H9 (cell line): ENCODE results near the gene TTR. TPM values are rescaled to one million over a fixed set of nuclear protein-coding genes. Genes with fewer than 3 reads are reported as not detected.

Source experiments
- DNase-seq: peaks from one replicate; pipeline ENCODE4 v3.0.0-alpha.2; 2017
- H2AFZ ChIP-seq: one replicate; pipeline ENCODE4 v1.6.1; 2013; ENCODE audit warnings: mild to moderate bottlenecking, low read length, control low read depth, moderate library complexity
- H2AK5ac ChIP-seq: 2 replicates; pipeline ENCODE4 v1.6.1; 2013; ENCODE audit warnings: low read length, control low read depth, mixed read lengths; ENCODE audit not compliant: insufficient read length
- H2BK120ac ChIP-seq: one replicate; pipeline ENCODE4 v1.6.1; 2013; ENCODE audit warnings: low read depth, mild to moderate bottlenecking, low read length, control low read depth, inconsistent platforms; ENCODE audit not compliant: poor library complexity, severe bottlenecking
- H2BK12ac ChIP-seq: 2 replicates; pipeline ENCODE4 v1.6.1; 2013; ENCODE audit warnings: low read length, control low read depth, mixed read lengths, low read depth; ENCODE audit not compliant: insufficient read length
- H2BK15ac ChIP-seq: 2 replicates; pipeline ENCODE4 v1.6.1; 2013; ENCODE audit warnings: low read depth, low read length, control low read depth
- H2BK20ac ChIP-seq: one replicate; pipeline ENCODE4 v1.6.1; 2013; ENCODE audit warnings: low read depth, mild to moderate bottlenecking, low read length, control low read depth, inconsistent platforms; ENCODE audit not compliant: poor library complexity, severe bottlenecking
- H2BK5ac ChIP-seq: 2 replicates; pipeline ENCODE4 v1.6.1; 2013; ENCODE audit warnings: low read length, control low read depth, mixed read lengths; ENCODE audit not compliant: insufficient read length
- H3K14ac ChIP-seq: 2 replicates; pipeline ENCODE4 v1.6.1; 2013; ENCODE audit warnings: low read length, control low read depth; ENCODE audit not compliant: insufficient read depth
- H3K18ac ChIP-seq: 2 replicates; pipeline ENCODE4 v1.6.1; 2013; ENCODE audit warnings: low read depth, mild to moderate bottlenecking, mixed read lengths, low read length, control low read depth; ENCODE audit not compliant: insufficient read length
- H3K23ac ChIP-seq: 2 replicates; pipeline ENCODE4 v1.6.1; 2013; ENCODE audit warnings: low read length, control low read depth, mixed read lengths, low read depth; ENCODE audit not compliant: insufficient read length
- H3K23me2 ChIP-seq: 2 replicates; pipeline ENCODE4 v1.6.1; 2013; ENCODE audit warnings: low read depth, mild to moderate bottlenecking, mixed read lengths, low read length, control low read depth; ENCODE audit not compliant: insufficient read length, poor library complexity, severe bottlenecking
- H3K27ac ChIP-seq: 2 replicates; pipeline ENCODE4 v1.5.1; 2013; ENCODE audit warnings: low read length, control low read depth, mixed read lengths, low read depth; ENCODE audit not compliant: insufficient read length
- H3K27me3 ChIP-seq: 2 replicates; pipeline ENCODE4 v1.6.1; 2013; ENCODE audit warnings: low read length, control low read depth, inconsistent platforms; ENCODE audit not compliant: insufficient read depth
- H3K4ac ChIP-seq: 2 replicates; pipeline ENCODE4 v1.6.1; 2013; ENCODE audit warnings: low read depth, mild to moderate bottlenecking, control low read depth, inconsistent platforms, low read length, moderate library complexity
- H3K4me1 ChIP-seq: 2 replicates; pipeline ENCODE4 v1.6.1; 2013; ENCODE audit warnings: low read length, control low read depth, inconsistent platforms; ENCODE audit not compliant: insufficient read depth
- H3K4me2 ChIP-seq: 2 replicates; pipeline ENCODE4 v1.6.1; 2013; ENCODE audit warnings: low read length, control low read depth, mixed read lengths; ENCODE audit not compliant: insufficient read length, insufficient read depth
- H3K56ac ChIP-seq: 2 replicates; pipeline ENCODE4 v1.6.1; 2013; ENCODE audit warnings: low read depth, mild to moderate bottlenecking, mixed read lengths, low read length, control low read depth; ENCODE audit not compliant: insufficient read length
- H3K79me1 ChIP-seq: 2 replicates; pipeline ENCODE4 v1.6.1; 2013; ENCODE audit warnings: low read depth, mild to moderate bottlenecking, moderate library complexity, low read length, control low read depth, inconsistent platforms; ENCODE audit not compliant: insufficient read depth, poor library complexity, severe bottlenecking
- H3K79me2 ChIP-seq: 2 replicates; pipeline ENCODE4 v1.6.1; 2013; ENCODE audit warnings: low read length, control low read depth, inconsistent platforms; ENCODE audit not compliant: insufficient read depth
- H3K9ac ChIP-seq: 2 replicates; pipeline ENCODE4 v1.6.1; 2013; ENCODE audit warnings: low read length, control low read depth, mixed read lengths; ENCODE audit not compliant: insufficient read length; ENCODE audit errors: extremely low read depth
- H3K9me3 ChIP-seq: one replicate; pipeline ENCODE4 v1.6.1; 2013; ENCODE audit warnings: low read depth, low read length, inconsistent platforms; ENCODE audit not compliant: control insufficient read depth
- H3T11ph ChIP-seq: one replicate; pipeline ENCODE4 v1.6.1; 2013; ENCODE audit warnings: mild to moderate bottlenecking, low read length, control low read depth, inconsistent platforms
- H4K20me1 ChIP-seq: one replicate; pipeline ENCODE4 v1.6.1; 2013; ENCODE audit not compliant: control insufficient read depth, insufficient read length, insufficient read depth
- H4K5ac ChIP-seq: 2 replicates; pipeline ENCODE4 v1.6.1; 2013; ENCODE audit warnings: low read depth, mild to moderate bottlenecking, mixed read lengths, low read length, control low read depth; ENCODE audit not compliant: insufficient read length
- H4K8ac ChIP-seq: replicated peaks from 2 replicates; pipeline ENCODE4 v1.6.1; 2013; ENCODE audit warnings: low read length, control low read depth, mixed read lengths, low read depth; ENCODE audit not compliant: insufficient read length
- H4K91ac ChIP-seq: 2 replicates; pipeline ENCODE4 v1.6.1; 2013; ENCODE audit warnings: low read depth, mild to moderate bottlenecking, moderate library complexity, mixed read lengths, low read length, control low read depth; ENCODE audit not compliant: insufficient read length
- H3K27ac Mint-ChIP-seq, 3 experiments: 2 replicates in 2 of 3; 3 replicates in 1 of 3; pipeline ENCODE4 v1.8.0; 2020 to 2021; ENCODE audit warnings: mixed read lengths in 3 of 3, mild to moderate bottlenecking in 1 of 3, moderate library complexity in 1 of 3
- H3K27me3 Mint-ChIP-seq: 2 replicates; pipeline ENCODE4 v1.8.0; 2021; ENCODE audit warnings: low read depth, mild to moderate bottlenecking, moderate library complexity, mixed read lengths
- H3K36me3 Mint-ChIP-seq, 3 experiments: 2 replicates in 2 of 3; 3 replicates in 1 of 3; pipeline ENCODE4 v1.8.0; 2020 to 2021; ENCODE audit warnings: low read depth in 3 of 3, mixed read lengths in 3 of 3; ENCODE audit not compliant: insufficient read depth in 1 of 3
- H3K4me1 Mint-ChIP-seq, 2 experiments: 2 replicates each; pipeline ENCODE4 v1.8.0; 2020; ENCODE audit warnings: mixed read lengths in 2 of 2
- H3K4me3 Mint-ChIP-seq, 2 experiments: 2 replicates in 1 of 2; 3 replicates in 1 of 2; pipeline ENCODE4 v1.8.0; 2020 to 2021; ENCODE audit warnings: mild to moderate bottlenecking in 2 of 2, mixed read lengths in 2 of 2, moderate library complexity in 1 of 2
- H3K9me3 Mint-ChIP-seq, 2 experiments: 2 replicates in 1 of 2; 3 replicates in 1 of 2; pipeline ENCODE4 v1.8.0; 2020; ENCODE audit warnings: mild to moderate bottlenecking in 2 of 2, mixed read lengths in 2 of 2, moderate library complexity in 1 of 2
- WGBS: extraction: QIAGEN DNeasy Blood & Tissue Kit; methylation state at CpG from one replicate; pipeline ENCODE4 v1.1.7; 2013; ENCODE audit warnings: missing lambda C conversion rate, low lambda C conversion rate, mixed read lengths; ENCODE audit not compliant: insufficient read length; ENCODE audit errors: extremely low coverage; 5-methylcytosine and 5-hydroxymethylcytosine counted together
- total RNA-seq: library from RNA; stranded (reverse); gene quantifications from 2 replicates; pipeline ENCODE4 v1.2.1, GENCODE V29; 2021
- TF ChIP-seq, protein P1 (sequence below): fragments of 200-600 bp; sonication (generic); conservative IDR thresholded peaks from 3 replicates; pipeline ENCODE4 v1.8.0; 2021; ENCODE audit warnings: antibody characterized with exemption, mild to moderate bottlenecking

The TTR gene
- total RNA-seq, 1 experiment from 2014 or later, result not detected

DNA sequence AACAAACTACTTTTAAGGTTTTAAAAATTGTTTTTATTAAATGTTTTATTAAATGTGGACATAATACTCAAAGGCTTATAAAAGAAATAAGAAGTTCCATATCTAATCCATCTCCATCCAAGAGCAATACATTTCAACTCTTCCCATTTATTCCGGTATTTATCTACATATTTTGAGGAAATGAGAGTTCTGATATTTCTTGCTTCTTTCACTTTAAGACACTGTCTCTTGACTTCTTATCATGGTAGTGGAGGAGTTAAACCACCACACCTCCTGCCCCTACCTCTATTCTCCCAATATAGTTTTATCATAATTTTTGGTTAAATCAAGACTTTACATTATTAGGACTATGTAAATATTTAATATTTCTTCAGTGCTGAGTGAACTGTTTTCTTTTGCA is 40.7 kb downstream of the TTR start:
- TF ChIP-seq, protein P1, sequence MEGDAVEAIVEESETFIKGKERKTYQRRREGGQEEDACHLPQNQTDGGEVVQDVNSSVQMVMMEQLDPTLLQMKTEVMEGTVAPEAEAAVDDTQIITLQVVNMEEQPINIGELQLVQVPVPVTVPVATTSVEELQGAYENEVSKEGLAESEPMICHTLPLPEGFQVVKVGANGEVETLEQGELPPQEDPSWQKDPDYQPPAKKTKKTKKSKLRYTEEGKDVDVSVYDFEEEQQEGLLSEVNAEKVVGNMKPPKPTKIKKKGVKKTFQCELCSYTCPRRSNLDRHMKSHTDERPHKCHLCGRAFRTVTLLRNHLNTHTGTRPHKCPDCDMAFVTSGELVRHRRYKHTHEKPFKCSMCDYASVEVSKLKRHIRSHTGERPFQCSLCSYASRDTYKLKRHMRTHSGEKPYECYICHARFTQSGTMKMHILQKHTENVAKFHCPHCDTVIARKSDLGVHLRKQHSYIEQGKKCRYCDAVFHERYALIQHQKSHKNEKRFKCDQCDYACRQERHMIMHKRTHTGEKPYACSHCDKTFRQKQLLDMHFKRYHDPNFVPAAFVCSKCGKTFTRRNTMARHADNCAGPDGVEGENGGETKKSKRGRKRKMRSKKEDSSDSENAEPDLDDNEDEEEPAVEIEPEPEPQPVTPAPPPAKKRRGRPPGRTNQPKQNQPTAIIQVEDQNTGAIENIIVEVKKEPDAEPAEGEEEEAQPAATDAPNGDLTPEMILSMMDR, result no peak
- no peak overlapping the region for H2BK120ac ChIP-seq
- H3K23me2 ChIP-seq, result no peaks in the 10 kb centered on the region
- H3K4me1 ChIP-seq, result no peaks in the 10 kb centered on the region
- Mint-ChIP-seq H3K27ac (no peak overlapping the region), H3K4me3 (no peak overlapping the region), H3K9me3 (peaks cover 3 to 5% of the 10 kb centered on the region in 2 experiments; a peak in 3 of 5 replicates), H3K27me3 (no peaks in the 10 kb centered on the region), H3K4me1 (no peaks in the 10 kb centered on the region; a peak in 1 of 4 replicates), H3K36me3 (peaks cover 29 to 49% (median 45%) of the 10 kb centered on the region in 3 experiments)
- H3K27me3 ChIP-seq, result no peaks in the 10 kb centered on the region
- H3K4ac ChIP-seq, result no peak overlapping the region
- H3K4me2 ChIP-seq, result no peak overlapping the region
- no peaks in the 10 kb centered on the region for H3K79me1 ChIP-seq
- H3K79me2 ChIP-seq, result no peaks in the 10 kb centered on the region
- no peaks in the 10 kb centered on the region for H4K20me1 ChIP-seq
- H2AK5ac ChIP-seq, result no peak overlapping the region
- H4K8ac ChIP-seq, result no peak overlapping the region
- no peak overlapping the region for H3K56ac ChIP-seq
- no peak overlapping the region for H2BK15ac ChIP-seq
- no peak overlapping the region for H2BK5ac ChIP-seq
- no peak overlapping the region for H3K23ac ChIP-seq
- no peak overlapping the region for H2BK20ac ChIP-seq
- no peak overlapping the region for H2BK12ac ChIP-seq
- H2AFZ ChIP-seq, result no peak overlapping the region
- no peak overlapping the region for H4K91ac ChIP-seq
- H3K27ac ChIP-seq, result no peak overlapping the region
- H3K9me3 ChIP-seq, result no peaks in the 10 kb centered on the region
- H3T11ph ChIP-seq, result no peak overlapping the region
- H4K5ac ChIP-seq, result no peak overlapping the region
- no peak overlapping the region for H3K9ac ChIP-seq
- no peak overlapping the region for H3K14ac ChIP-seq
- no peak for DNase-seq
- no peak overlapping the region for H3K18ac ChIP-seq
- no CpG with 5 or more reads among the region's 1 CpG for WGBS
